Neutrophil (primary cell): ENCODE data around the gene ANKS1B.

Experiments used
- H3K27ac ChIP-seq: fragments of 200-600 bp; sonication (generic); 2 replicates; pipeline ENCODE4 v1.5.1; 2016; ENCODE audit warnings: mild to moderate bottlenecking, moderate library complexity
- H3K27me3 ChIP-seq: fragments of 200-600 bp; sonication (generic); 2 replicates; pipeline ENCODE4 v1.6.0; 2016; ENCODE audit warnings: mild to moderate bottlenecking
- H3K36me3 ChIP-seq: fragments of 200-600 bp; sonication (generic); 2 replicates; pipeline ENCODE4 v1.5.1; 2017
- H3K4me1 ChIP-seq, 2 experiments: fragments of 200-600 bp in 1 of 2; sonication (generic) in 1 of 2; 1 replicate in 1 of 2; 2 replicates in 1 of 2; pipeline versions ENCODE4 v1.5.1 to v1.6.1; 2013 to 2016; ENCODE audit warnings: low read depth in 1 of 2, low read length in 1 of 2, mild to moderate bottlenecking in 1 of 2, moderate library complexity in 1 of 2; ENCODE audit not compliant: control insufficient read depth in 1 of 2, insufficient read depth in 1 of 2
- H3K4me3 ChIP-seq, 2 experiments: fragments of 200-600 bp in 1 of 2; sonication (generic) in 1 of 2; 1 replicate in 1 of 2; 2 replicates in 1 of 2; pipeline ENCODE4 v1.5.1; 2013 to 2016; ENCODE audit warnings: low read depth in 1 of 2, low read length in 1 of 2, mild to moderate bottlenecking in 1 of 2, moderate library complexity in 1 of 2
- H3K9me3 ChIP-seq: fragments of 200-600 bp; sonication (generic); 2 replicates; pipeline ENCODE4 v1.5.1; 2016
- CTCF ChIP-seq: fragments of 200-600 bp; sonication (generic); IDR thresholded peaks from 2 replicates; pipeline ENCODE4 v1.5.1; 2016; ENCODE audit warnings: antibody characterized with exemption

ANKS1B gene

GRCh38 chr12:98818239-98818638, 1166.5 kb downstream of the ANKS1B start:
- no peaks in the 10 kb centered on the region for H3K4me1 ChIP-seq
- H3K27me3 ChIP-seq, result peaks cover 48% of the 10 kb centered on the region
- H3K9me3 ChIP-seq, result no peaks in the 10 kb centered on the region
- no peaks in the 10 kb centered on the region for H3K36me3 ChIP-seq
- no peak overlapping the region for H3K27ac ChIP-seq
- no peak overlapping the region for H3K4me3 ChIP-seq
- TF ChIP-seq CTCF, result no peak

- TF ChIP-seq CTCF, result no peak
- H3K36me3 ChIP-seq, result no peaks in the 10 kb centered on the region
- H3K27me3 ChIP-seq, result peaks cover 48% of the 10 kb centered on the region
- H3K4me1 ChIP-seq, result no peaks in the 10 kb centered on the region
- H3K9me3 ChIP-seq, result no peaks in the 10 kb centered on the region
- no peak overlapping the region for H3K4me3 ChIP-seq
- H3K27ac ChIP-seq, result no peak overlapping the region
Measured at GRCh38 chr12:98817742-98818141, 1167.0 kb downstream of the ANKS1B start.

- peaks cover 48% of the 10 kb centered on the region for H3K27me3 ChIP-seq
Measured at GRCh38 chr12:98816720-98817119, 1168.0 kb downstream of the ANKS1B start.

GRCh38 chr12:98814254-98814653, 1170.5 kb downstream of the ANKS1B start:
- Histone ChIP-seq H3K4me3 (no peak overlapping the region), H3K4me1 (no peaks in the 10 kb centered on the region), H3K27me3 (peaks cover 35% of the 10 kb centered on the region), H3K9me3 (no peaks in the 10 kb centered on the region), H3K36me3 (no peaks in the 10 kb centered on the region), H3K27ac (no peak overlapping the region)
- no peak for TF ChIP-seq CTCF

More at GRCh38 chr12:98816720-98817119, 1168.0 kb downstream of the ANKS1B start:
- no peaks in the 10 kb centered on the region for H3K4me1 ChIP-seq
- H3K27ac ChIP-seq, result no peak overlapping the region
- TF ChIP-seq CTCF, result no peak
- H3K4me3 ChIP-seq, result no peak overlapping the region
- no peaks in the 10 kb centered on the region for H3K9me3 ChIP-seq
- H3K36me3 ChIP-seq, result no peaks in the 10 kb centered on the region

GRCh38 chr12:98812225-98812624, 1172.5 kb downstream of the ANKS1B start:
- Histone ChIP-seq H3K27me3 (peaks cover 32% of the 10 kb centered on the region), H3K9me3 (no peaks in the 10 kb centered on the region), H3K27ac (no peak overlapping the region), H3K4me1 (no peaks in the 10 kb centered on the region), H3K36me3 (no peaks in the 10 kb centered on the region), H3K4me3 (no peak overlapping the region)
- TF ChIP-seq CTCF, result no peak
